K562 (cell line): ENCODE results near the gene BIRC5. TPM values are rescaled to one million over a fixed set of nuclear protein-coding genes. Genes with fewer than 3 reads are reported as not detected.

Experiments
- ATF1 ChIP-seq, 2 experiments: fragments of 450-650 bp in 1 of 2; IDR thresholded peaks; 2 replicates each; pipeline ENCODE4 v1.6.1; 2016; ENCODE audit warnings: missing compliant biosample characterization in 1 of 2, missing genetic modification characterization in 1 of 2
- ATF7 ChIP-seq: fragments of 450-650 bp; IDR thresholded peaks from 2 replicates; pipeline ENCODE4 v1.7.1; 2014; ENCODE audit warnings: mild to moderate bottlenecking, moderate library complexity
- FIP1L1 ChIP-seq: fragments of 200-400 bp; formaldehyde crosslinking; IDR thresholded peaks from 2 replicates; pipeline ENCODE4 v1.6.1; 2018; ENCODE audit warnings: mild to moderate bottlenecking, low read depth, low read length; ENCODE audit not compliant: poor library complexity, severe bottlenecking
- MAFG ChIP-seq: fragments of 450-650 bp; conservative IDR thresholded peaks from 2 replicates; pipeline ENCODE4 v1.6.1; 2016; ENCODE audit warnings: missing genetic modification characterization, missing compliant biosample characterization
- MYBL2 ChIP-seq, 2 experiments: fragments of 450-650 bp in 1 of 2; sonication (generic) in 1 of 2; formaldehyde crosslinking in 1 of 2; IDR thresholded peaks; 2 replicates each; pipeline versions ENCODE4 v1.6.1 to v1.8.1; 2017 to 2022; ENCODE audit warnings: borderline replicate concordance in 1 of 2, inconsistent platforms in 1 of 2, low read depth in 1 of 2, mild to moderate bottlenecking in 1 of 2, missing genetic modification reagents in 1 of 2, moderate library complexity in 1 of 2
- PHTF2 ChIP-seq: fragments of 250-450 bp; sonication (Bioruptor Pico); IDR thresholded peaks from 2 replicates; pipeline ENCODE4 v1.5.0; 2021; ENCODE audit warnings: mild to moderate bottlenecking
- RB1 ChIP-seq: fragments of 450-650 bp; IDR thresholded peaks from 2 replicates; pipeline ENCODE4 v1.6.1; 2017; ENCODE audit warnings: low read depth, mild to moderate bottlenecking
- RFX5 ChIP-seq: IDR thresholded peaks from 2 replicates; pipeline ENCODE4 v1.6.1; 2011; ENCODE audit warnings: low read depth, mild to moderate bottlenecking, improper control_type of control experiment, low read length
- SLC30A9 ChIP-seq: fragments of 250-450 bp; sonication (Bioruptor Pico); IDR thresholded peaks from 2 replicates; pipeline ENCODE4 v1.8.0; 2022; ENCODE audit warnings: mild to moderate bottlenecking, moderate library complexity
- SMC3 ChIP-seq: conservative IDR thresholded peaks from 2 replicates; pipeline ENCODE4 v1.6.1; 2011; ENCODE audit warnings: low read depth, low read length, improper control_type of control experiment; ENCODE audit not compliant: insufficient read depth
- SREBF2 ChIP-seq: sonication (generic); formaldehyde crosslinking; IDR thresholded peaks from 2 replicates; pipeline ENCODE4 v1.4.0; 2020; ENCODE audit warnings: mild to moderate bottlenecking, missing genetic modification reagents
- TBP ChIP-seq: optimal IDR thresholded peaks from 2 replicates; pipeline ENCODE3; 2011; ENCODE audit warnings: low read depth, low read length, improper control_type of control experiment
- ZNF740 ChIP-seq, 3 experiments: fragments of 200-800 bp in 1 of 3; sonication (Bioruptor generic) in 1 of 3; sonication (generic) in 1 of 3; formaldehyde crosslinking in 1 of 3; IDR thresholded peaks; 2 replicates each; pipeline versions ENCODE4 v1.6.1 to v1.8.0; 2016 to 2022; ENCODE audit warnings: mild to moderate bottlenecking in 2 of 3, missing compliant biosample characterization in 2 of 3, missing genetic modification characterization in 2 of 3, missing genetic modification reagents in 1 of 3
- ZNF830 ChIP-seq: fragments of 250-450 bp; sonication (Bioruptor Pico); IDR thresholded peaks from 2 replicates; pipeline ENCODE4 v1.5.0; 2021; ENCODE audit warnings: mild to moderate bottlenecking
- polyA plus RNA-seq, 8 experiments: library from polyadenylated mRNA; depleted of rRNA in 4 of 8; stranded (reverse) in 5 of 8; unstranded in 3 of 8; fragments of >200 nt; fragmentation: Nextera tagmentation in 2 of 8; fragmentation: Illumina TruSeq in 1 of 8; extraction: Ambion mirVana in 2 of 8; extraction: Trizol in 1 of 8; gene quantifications; 2 replicates each; pipeline versions ENCODE4 v1.2.1 to v1.2.3, GENCODE V29; 2011 to 2014; ENCODE audit warnings: inconsistent platforms in 1 of 8, missing spikeins in 1 of 8
- total RNA-seq, 7 experiments: library from RNA; depleted of rRNA in 6 of 7; stranded (reverse); fragments of >200 nt in 6 of 7; fragmentation: Illumina TruSeq in 2 of 7; extraction: Trizol in 2 of 7; gene quantifications; 2 replicates each; pipeline versions ENCODE4 v1.2.1 to v1.2.3, GENCODE V29; 2011 to 2021; ENCODE audit warnings: low replicate concordance in 1 of 7
- TF ChIP-seq, protein P1 (sequence below): fragments of 450-650 bp; IDR thresholded peaks from 2 replicates; pipeline ENCODE4 v1.6.1; 2017; ENCODE audit warnings: antibody characterized with exemption, mild to moderate bottlenecking

BIRC5 gene
- total and polyA plus RNA-seq, 9 of the 15 experiments (the other 6 are each of a cell fraction or from before 2014, with no cell fraction given): 64.4 to 140 (median 101) TPM

DNA sequence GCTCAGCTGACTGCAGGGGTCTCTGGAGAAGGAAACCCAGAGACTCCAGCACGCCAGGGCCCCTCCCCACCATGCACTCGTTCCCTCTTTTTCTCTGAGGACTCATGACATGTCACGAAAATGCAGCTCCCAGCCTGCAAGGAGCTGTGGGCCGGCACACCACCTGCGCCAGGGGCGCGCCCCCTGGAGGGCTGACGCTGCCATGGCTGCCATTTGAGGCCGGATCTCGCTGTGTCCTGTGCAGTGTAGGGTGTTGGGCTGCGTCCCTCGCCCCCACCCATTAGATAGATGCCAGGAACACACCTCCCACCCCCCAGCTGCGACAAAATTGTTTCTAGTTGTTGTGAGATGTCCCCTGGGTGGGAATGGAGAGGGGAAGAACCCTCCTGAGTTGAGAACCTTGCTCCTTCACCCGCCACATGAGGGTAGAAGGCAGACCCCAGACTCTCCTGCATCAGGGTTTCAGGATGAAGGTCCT is 37.5 kb upstream of the BIRC5 start (continued):
- TF ChIP-seq RFX5 (no peak), FIP1L1 (peak; percentile 29), ZNF830 (CRISPR knock-in tag) (no peak), ATF1 (CRISPR knock-in tag; IDR thresholded peaks at IDR 0.05) (no peak), ATF1 (tag; IDR thresholded peaks at IDR 0.05) (peak; percentile 32; the same call in 1 of the 2 replicates), SREBF2 (CRISPR knock-in tag) (no peak), MYBL2 (IDR thresholded peaks at IDR 0.05; ENCODE audit: low read depth) (no peak), MYBL2 (CRISPR knock-in tag; IDR thresholded peaks at IDR 0.05; ENCODE audit: borderline replicate concordance) (no peak), PHTF2 (CRISPR knock-in tag) (no peak), ZNF740 (CRISPR knock-in tag; IDR thresholded peaks at IDR 0.05) (0 out of 2 replicates have a peak, but pooled peaks have one; percentile 37), ZNF740 (tag; IDR thresholded peaks at IDR 0.05) (no peak), RB1 (peak; percentile 81), ATF7 (no peak; the same call in 1 of the 2 replicates), SLC30A9 (CRISPR knock-in tag) (no peak), TBP (no peak), MAFG (tag) (no peak), SMC3 (peak; percentile 91)
- TF ChIP-seq, protein P1, sequence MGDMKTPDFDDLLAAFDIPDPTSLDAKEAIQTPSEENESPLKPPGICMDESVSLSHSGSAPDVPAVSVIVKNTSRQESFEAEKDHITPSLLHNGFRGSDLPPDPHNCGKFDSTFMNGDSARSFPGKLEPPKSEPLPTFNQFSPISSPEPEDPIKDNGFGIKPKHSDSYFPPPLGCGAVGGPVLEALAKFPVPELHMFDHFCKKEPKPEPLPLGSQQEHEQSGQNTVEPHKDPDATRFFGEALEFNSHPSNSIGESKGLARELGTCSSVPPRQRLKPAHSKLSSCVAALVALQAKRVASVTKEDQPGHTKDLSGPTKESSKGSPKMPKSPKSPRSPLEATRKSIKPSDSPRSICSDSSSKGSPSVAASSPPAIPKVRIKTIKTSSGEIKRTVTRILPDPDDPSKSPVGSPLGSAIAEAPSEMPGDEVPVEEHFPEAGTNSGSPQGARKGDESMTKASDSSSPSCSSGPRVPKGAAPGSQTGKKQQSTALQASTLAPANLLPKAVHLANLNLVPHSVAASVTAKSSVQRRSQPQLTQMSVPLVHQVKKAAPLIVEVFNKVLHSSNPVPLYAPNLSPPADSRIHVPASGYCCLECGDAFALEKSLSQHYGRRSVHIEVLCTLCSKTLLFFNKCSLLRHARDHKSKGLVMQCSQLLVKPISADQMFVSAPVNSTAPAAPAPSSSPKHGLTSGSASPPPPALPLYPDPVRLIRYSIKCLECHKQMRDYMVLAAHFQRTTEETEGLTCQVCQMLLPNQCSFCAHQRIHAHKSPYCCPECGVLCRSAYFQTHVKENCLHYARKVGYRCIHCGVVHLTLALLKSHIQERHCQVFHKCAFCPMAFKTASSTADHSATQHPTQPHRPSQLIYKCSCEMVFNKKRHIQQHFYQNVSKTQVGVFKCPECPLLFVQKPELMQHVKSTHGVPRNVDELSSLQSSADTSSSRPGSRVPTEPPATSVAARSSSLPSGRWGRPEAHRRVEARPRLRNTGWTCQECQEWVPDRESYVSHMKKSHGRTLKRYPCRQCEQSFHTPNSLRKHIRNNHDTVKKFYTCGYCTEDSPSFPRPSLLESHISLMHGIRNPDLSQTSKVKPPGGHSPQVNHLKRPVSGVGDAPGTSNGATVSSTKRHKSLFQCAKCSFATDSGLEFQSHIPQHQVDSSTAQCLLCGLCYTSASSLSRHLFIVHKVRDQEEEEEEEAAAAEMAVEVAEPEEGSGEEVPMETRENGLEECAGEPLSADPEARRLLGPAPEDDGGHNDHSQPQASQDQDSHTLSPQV: peak; percentile 44; the same call in 1 of the 2 replicates
